ENCODE results near the gene CCNI.

GRCh38 chr4:77065382-77065781 lies 10.4 kb downstream of the CCNI start:
- no peak for TF ChIP-seq CTCF (IDR thresholded peaks at IDR 0.05)
- no peak for TF ChIP-seq RAD21 (IDR thresholded peaks at IDR 0.05; ENCODE audit: low read length)
- TF ChIP-seq MAX (IDR thresholded peaks at IDR 0.05; ENCODE audit: low read depth), result no peak
- TF ChIP-seq TEAD4 (IDR thresholded peaks at IDR 0.05; ENCODE audit: borderline replicate concordance, insufficient read depth), result no peak
- no peak for TF ChIP-seq SIN3A (IDR thresholded peaks at IDR 0.05; ENCODE audit: borderline replicate concordance, low read depth, low read length)
- no peak for TF ChIP-seq TAF1 (IDR thresholded peaks at IDR 0.05; ENCODE audit: borderline replicate concordance, low read depth, low read length)
- no peak for TF ChIP-seq SMC3 (IDR thresholded peaks at IDR 0.05; ENCODE audit: low read depth, low read length)
- no peak for TF ChIP-seq EP300 (IDR thresholded peaks at IDR 0.05; ENCODE audit: borderline replicate concordance in 1 of 2, low read depth in 1 of 2, low read length in 1 of 2)

Measured in SK-N-SH (cell line).